Activated gamma-delta T cell treated with anti-CD3 and anti-CD28 coated beads, Interleukin-2, amount 50 U/mL, for 16 hours (primary cell): ENCODE results near the gene FOXP2.
"Not testable (repeated sequence)": the region's sequence is repeated elsewhere in the genome, so short reads cannot be mapped to it uniquely, and the experiment has no call there.

Experiments used
- DNase-seq: peaks from one replicate; pipeline ENCODE4 v3.0.0-alpha.2; 2020; ENCODE audit warnings: low read depth

FOXP2 gene

GRCh38 chr7:114504586-114504985 lies 90.0 kb downstream of the FOXP2 start:
- DNase-seq, result no peak

- no peak for DNase-seq
Measured at GRCh38 chr7:114507381-114507780, 92.8 kb downstream of the FOXP2 start.

GRCh38 chr7:114508086-114508485 lies 93.5 kb downstream of the FOXP2 start:
- DNase-seq, result no peak

- not testable (repeated sequence) for DNase-seq
Measured at GRCh38 chr7:114510824-114511223, 96.2 kb downstream of the FOXP2 start.

GRCh38 chr7:114519240-114519639 lies 104.6 kb downstream of the FOXP2 start:
- DNase-seq, result no peak

GRCh38 chr7:114522081-114522480 lies 107.5 kb downstream of the FOXP2 start:
- DNase-seq, result no peak

GRCh38 chr7:114527589-114527988 lies 113.0 kb downstream of the FOXP2 start:
- DNase-seq, result no peak

- DNase-seq, result no peak
Measured at GRCh38 chr7:114530057-114530611, 115.5 kb downstream of the FOXP2 start.

- no peak for DNase-seq
Measured at GRCh38 chr7:114531326-114531725, 116.7 kb downstream of the FOXP2 start.

- no peak for DNase-seq
Measured at GRCh38 chr7:114533131-114533530, 118.5 kb downstream of the FOXP2 start.

- DNase-seq, result no peak
Measured at GRCh38 chr7:114534953-114535352, 120.3 kb downstream of the FOXP2 start.

- DNase-seq, result no peak
Measured at GRCh38 chr7:114539575-114539974, 125.0 kb downstream of the FOXP2 start.

- DNase-seq, result no peak
Measured at GRCh38 chr7:114540291-114540690, 125.7 kb downstream of the FOXP2 start.

GRCh38 chr7:114547346-114547745 lies 132.7 kb downstream of the FOXP2 start:
- DNase-seq, result not testable (repeated sequence)

- no peak for DNase-seq
Measured at GRCh38 chr7:114548081-114548980, 133.7 kb downstream of the FOXP2 start.

- DNase-seq, result no peak
Measured at GRCh38 chr7:114554781-114555537, 140.3 kb downstream of the FOXP2 start.

GRCh38 chr7:114567416-114567815 lies 152.8 kb downstream of the FOXP2 start:
- DNase-seq, result no peak

- DNase-seq, result no peak
Measured at GRCh38 chr7:114569220-114569619, 154.6 kb downstream of the FOXP2 start.

- no peak for DNase-seq
Measured at GRCh38 chr7:114574384-114574783, 159.8 kb downstream of the FOXP2 start.

- DNase-seq, result no peak
Measured at GRCh38 chr7:114575098-114575497, 160.5 kb downstream of the FOXP2 start.

GRCh38 chr7:114580963-114581362 lies 166.3 kb downstream of the FOXP2 start:
- not testable (repeated sequence) for DNase-seq

GRCh38 chr7:114588506-114588905 lies 173.9 kb downstream of the FOXP2 start:
- no peak for DNase-seq

GRCh38 chr7:114589436-114589835 lies 174.8 kb downstream of the FOXP2 start:
- DNase-seq, result no peak
